MM.1S (cell line): ENCODE data around the gene LRMDA.

ENCODE experiments used
- DNase-seq: peaks from one replicate; pipeline ENCODE4 v3.0.0-alpha.2; 2015
- H2AFZ ChIP-seq: fragments of 300-600 bp; sonication (generic); 2 replicates; pipeline ENCODE4 v1.6.0; 2016; ENCODE audit warnings: antibody characterized with exemption, low read length
- H3F3A ChIP-seq: fragments of 300-600 bp; sonication (generic); 2 replicates; pipeline ENCODE4 v1.6.1; 2016; ENCODE audit warnings: mild to moderate bottlenecking, antibody characterized with exemption, low read length, moderate library complexity, mixed read lengths; ENCODE audit not compliant: insufficient read depth
- H3K27ac ChIP-seq: fragments of 300-600 bp; sonication (generic); 2 replicates; pipeline ENCODE4 v1.5.1; 2016; ENCODE audit warnings: mild to moderate bottlenecking, low read length
- H3K27me3 ChIP-seq: fragments of 300-600 bp; sonication (generic); replicated peaks from 2 replicates; pipeline ENCODE4 v1.6.0; 2016; ENCODE audit warnings: low read length; ENCODE audit not compliant: insufficient read depth
- H3K36me3 ChIP-seq: fragments of 300-600 bp; sonication (generic); replicated peaks from 2 replicates; pipeline ENCODE4 v1.6.1; 2016; ENCODE audit warnings: mild to moderate bottlenecking, low read length, mixed read lengths; ENCODE audit not compliant: insufficient read depth
- H3K4me1 ChIP-seq: fragments of 300-600 bp; sonication (generic); 2 replicates; pipeline ENCODE4 v1.6.1; 2016; ENCODE audit warnings: low read length, mixed read lengths
- H3K4me2 ChIP-seq: fragments of 300-600 bp; sonication (generic); 2 replicates; pipeline ENCODE4 v1.6.0; 2016; ENCODE audit warnings: low read depth, low read length
- H3K4me3 ChIP-seq: fragments of 300-600 bp; sonication (generic); 2 replicates; pipeline ENCODE4 v1.5.1; 2016; ENCODE audit warnings: low read length, mixed read lengths
- H3K79me2 ChIP-seq: fragments of 300-600 bp; sonication (generic); 2 replicates; pipeline ENCODE4 v1.6.1; 2016; ENCODE audit warnings: mixed run types, low read length, mixed read lengths
- H3K9ac ChIP-seq: fragments of 300-600 bp; sonication (generic); 2 replicates; pipeline ENCODE4 v1.6.1; 2016; ENCODE audit warnings: low read length, mixed read lengths
- H3K9me2 ChIP-seq: fragments of 300-600 bp; sonication (generic); replicated peaks from 2 replicates; pipeline ENCODE4 v1.6.1; 2016; ENCODE audit warnings: mild to moderate bottlenecking, low read length, mixed read lengths; ENCODE audit not compliant: insufficient read depth
- H3K9me3 ChIP-seq: fragments of 300-600 bp; sonication (generic); replicated peaks from 2 replicates; pipeline ENCODE4 v1.6.1; 2016; ENCODE audit warnings: mild to moderate bottlenecking, low read length, mixed read lengths; ENCODE audit not compliant: insufficient read depth
- H4K20me1 ChIP-seq: fragments of 300-600 bp; sonication (generic); 2 replicates; pipeline ENCODE4 v1.6.1; 2016; ENCODE audit warnings: mild to moderate bottlenecking, low read length, moderate library complexity, mixed read lengths; ENCODE audit not compliant: insufficient read depth
- EZH2 ChIP-seq: fragments of 300-600 bp; sonication (generic); optimal IDR thresholded peaks from 2 replicates; pipeline ENCODE3; 2017; ENCODE audit warnings: low read depth, mild to moderate bottlenecking, antibody characterized with exemption, low read length, mixed read lengths
- EZH2phosphoT487 ChIP-seq: fragments of 300-600 bp; sonication (generic); IDR thresholded peaks from 2 replicates; pipeline ENCODE4 v1.6.1; 2018; ENCODE audit warnings: antibody characterized with exemption, low read length
- TF ChIP-seq, protein P1 (sequence below): fragments of 300-600 bp; sonication (generic); IDR thresholded peaks from 2 replicates; pipeline ENCODE4 v1.5.1; 2016; ENCODE audit warnings: antibody characterized with exemption, low read length, mixed read lengths

Gene LRMDA

DNA sequence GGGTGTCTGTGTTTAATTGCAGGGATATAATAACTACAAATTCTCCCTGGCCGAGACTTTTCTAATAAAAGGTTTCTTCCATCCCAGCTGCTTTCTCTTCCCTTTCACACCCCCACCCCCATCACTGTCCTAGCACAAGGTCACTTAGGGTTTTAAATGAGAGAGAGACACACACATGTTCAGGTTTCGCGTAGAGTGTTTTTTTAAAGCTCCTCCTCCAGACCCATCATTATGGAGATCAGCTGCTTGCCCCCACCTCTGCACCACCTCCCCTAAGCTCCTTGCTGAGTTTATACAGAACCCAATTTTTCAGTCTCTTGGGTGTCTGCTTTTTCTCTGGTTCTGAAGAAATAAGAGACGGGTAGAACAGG, 18.6 kb downstream of the LRMDA start:
- Histone ChIP-seq H3K27ac (no peak overlapping the region), H3K27me3 (no peaks in the 10 kb centered on the region), H3K4me3 (no peak overlapping the region), H3K36me3 (no peaks in the 10 kb centered on the region), H3F3A (no peaks in the 10 kb centered on the region), H3K79me2 (no peaks in the 10 kb centered on the region), H3K9me2 (no peaks in the 10 kb centered on the region), H2AFZ (no peak overlapping the region), H3K4me2 (no peak overlapping the region), H4K20me1 (no peaks in the 10 kb centered on the region), H3K9me3 (no peaks in the 10 kb centered on the region), H3K4me1 (no peaks in the 10 kb centered on the region), H3K9ac (no peak overlapping the region)
- TF ChIP-seq EZH2phosphoT487 (no peak), EZH2 (no peak)
- TF ChIP-seq, protein P1, sequence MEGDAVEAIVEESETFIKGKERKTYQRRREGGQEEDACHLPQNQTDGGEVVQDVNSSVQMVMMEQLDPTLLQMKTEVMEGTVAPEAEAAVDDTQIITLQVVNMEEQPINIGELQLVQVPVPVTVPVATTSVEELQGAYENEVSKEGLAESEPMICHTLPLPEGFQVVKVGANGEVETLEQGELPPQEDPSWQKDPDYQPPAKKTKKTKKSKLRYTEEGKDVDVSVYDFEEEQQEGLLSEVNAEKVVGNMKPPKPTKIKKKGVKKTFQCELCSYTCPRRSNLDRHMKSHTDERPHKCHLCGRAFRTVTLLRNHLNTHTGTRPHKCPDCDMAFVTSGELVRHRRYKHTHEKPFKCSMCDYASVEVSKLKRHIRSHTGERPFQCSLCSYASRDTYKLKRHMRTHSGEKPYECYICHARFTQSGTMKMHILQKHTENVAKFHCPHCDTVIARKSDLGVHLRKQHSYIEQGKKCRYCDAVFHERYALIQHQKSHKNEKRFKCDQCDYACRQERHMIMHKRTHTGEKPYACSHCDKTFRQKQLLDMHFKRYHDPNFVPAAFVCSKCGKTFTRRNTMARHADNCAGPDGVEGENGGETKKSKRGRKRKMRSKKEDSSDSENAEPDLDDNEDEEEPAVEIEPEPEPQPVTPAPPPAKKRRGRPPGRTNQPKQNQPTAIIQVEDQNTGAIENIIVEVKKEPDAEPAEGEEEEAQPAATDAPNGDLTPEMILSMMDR = no peak
- DNase-seq = no peak

DNA sequence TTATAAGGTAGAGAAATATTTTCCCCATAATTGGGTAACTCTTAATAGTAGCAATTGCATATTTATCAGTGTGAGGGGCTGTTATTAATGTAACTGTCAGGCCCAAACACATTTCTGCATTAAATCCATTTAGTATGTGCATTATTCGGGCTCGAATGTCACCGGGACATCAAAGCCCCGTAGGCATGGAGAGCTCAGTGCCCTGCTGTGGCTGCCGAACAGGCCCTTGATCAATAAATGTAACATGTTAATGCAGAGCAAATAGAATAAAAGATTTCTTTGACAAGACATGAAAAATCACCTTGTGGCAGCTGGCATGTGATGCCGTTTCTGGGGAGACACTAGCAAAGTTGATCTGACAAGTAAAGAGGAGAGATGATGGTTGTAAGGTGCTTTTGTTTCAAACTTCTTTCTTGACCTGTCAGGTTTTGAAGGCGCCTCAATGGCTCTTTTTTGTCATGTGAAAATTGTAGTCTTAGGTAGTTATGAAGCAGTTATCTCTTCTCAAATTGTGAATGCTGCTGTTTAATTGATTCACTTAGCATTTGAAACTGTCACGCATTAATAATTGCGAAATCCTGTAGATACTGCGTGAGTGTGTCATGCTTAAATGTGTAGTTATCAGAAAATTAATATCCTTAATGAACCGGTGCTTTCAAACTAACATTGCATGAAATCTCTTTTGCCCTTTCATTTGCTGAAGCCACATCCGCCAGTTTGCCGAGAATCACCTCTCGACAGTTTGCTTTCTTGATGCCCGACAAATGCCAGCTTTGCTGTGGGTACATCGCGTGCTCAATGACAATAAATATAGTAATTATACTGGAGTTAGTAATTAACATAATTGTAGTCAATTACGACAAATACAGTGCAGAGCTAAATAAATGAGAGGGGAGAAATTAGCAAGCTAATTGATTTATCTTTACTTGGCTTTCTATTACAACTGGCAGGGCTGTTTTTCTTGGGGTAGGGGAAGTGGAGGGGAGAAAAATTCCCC, 19.5 kb downstream of the LRMDA start:
- H2AFZ ChIP-seq = no peak overlapping the region
- H4K20me1 ChIP-seq = no peaks in the 10 kb centered on the region
- no peak overlapping the region for H3K27ac ChIP-seq
- H3K9me3 ChIP-seq = no peaks in the 10 kb centered on the region
- TF ChIP-seq EZH2phosphoT487 = no peak
- TF ChIP-seq, protein P1 = no peak
- TF ChIP-seq EZH2 = no peak
- H3K4me2 ChIP-seq = no peak overlapping the region
- H3K79me2 ChIP-seq = no peaks in the 10 kb centered on the region
- H3K4me3 ChIP-seq = no peak overlapping the region
- H3K27me3 ChIP-seq = no peaks in the 10 kb centered on the region
- no peak overlapping the region for H3K9ac ChIP-seq
- no peaks in the 10 kb centered on the region for H3F3A ChIP-seq
- H3K36me3 ChIP-seq = no peaks in the 10 kb centered on the region
- H3K9me2 ChIP-seq = no peaks in the 10 kb centered on the region
- DNase-seq = no peak
- no peaks in the 10 kb centered on the region for H3K4me1 ChIP-seq

DNA sequence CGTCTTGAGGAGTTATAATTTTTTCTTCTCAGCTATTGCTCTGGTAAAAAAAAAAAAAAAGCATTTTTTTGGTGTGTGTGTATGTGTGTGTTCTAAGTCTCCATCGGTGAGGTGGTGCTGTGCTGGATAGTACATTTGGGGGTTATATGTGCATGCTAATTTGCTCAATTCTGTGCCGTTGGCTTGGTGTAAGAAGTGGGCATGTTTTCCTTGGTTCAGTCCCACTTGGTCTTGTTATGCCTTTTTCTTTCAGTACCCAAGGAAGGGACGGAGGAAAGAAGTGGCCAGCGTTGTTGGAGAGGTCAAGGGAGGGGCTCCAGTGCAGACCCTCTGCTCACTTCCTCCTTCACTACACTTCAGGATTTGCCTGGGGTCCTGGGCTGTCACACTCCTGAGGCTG, 20.4 kb downstream of the LRMDA start:
- H3K36me3 ChIP-seq = no peaks in the 10 kb centered on the region
- TF ChIP-seq EZH2 (no peak), EZH2phosphoT487 (no peak)
- TF ChIP-seq, protein P1 = no peak
- no peaks in the 10 kb centered on the region for H3K27me3 ChIP-seq
- DNase-seq = no peak
- no peak overlapping the region for H3K4me3 ChIP-seq
- H3F3A ChIP-seq = no peaks in the 10 kb centered on the region
- no peaks in the 10 kb centered on the region for H3K9me3 ChIP-seq
- H3K9me2 ChIP-seq = no peaks in the 10 kb centered on the region
- H4K20me1 ChIP-seq = no peaks in the 10 kb centered on the region
- no peaks in the 10 kb centered on the region for H3K4me1 ChIP-seq
- H3K9ac ChIP-seq = no peak overlapping the region
- no peak overlapping the region for H3K27ac ChIP-seq
- H3K79me2 ChIP-seq = no peaks in the 10 kb centered on the region
- no peak overlapping the region for H2AFZ ChIP-seq
- no peak overlapping the region for H3K4me2 ChIP-seq
